Measurements from ENCODE around the gene ANKFY1. TPM values are rescaled to one million over a fixed set of nuclear protein-coding genes. Genes with fewer than 3 reads are reported as not detected.
"Not testable (repeated sequence)": the region's sequence is repeated elsewhere in the genome, so short reads cannot be mapped to it uniquely, and the experiment has no call there.

Gene ANKFY1
- total and polyA plus RNA-seq, 11 donors = 9.4 to 44.9 (median 23.9) TPM

DNA sequence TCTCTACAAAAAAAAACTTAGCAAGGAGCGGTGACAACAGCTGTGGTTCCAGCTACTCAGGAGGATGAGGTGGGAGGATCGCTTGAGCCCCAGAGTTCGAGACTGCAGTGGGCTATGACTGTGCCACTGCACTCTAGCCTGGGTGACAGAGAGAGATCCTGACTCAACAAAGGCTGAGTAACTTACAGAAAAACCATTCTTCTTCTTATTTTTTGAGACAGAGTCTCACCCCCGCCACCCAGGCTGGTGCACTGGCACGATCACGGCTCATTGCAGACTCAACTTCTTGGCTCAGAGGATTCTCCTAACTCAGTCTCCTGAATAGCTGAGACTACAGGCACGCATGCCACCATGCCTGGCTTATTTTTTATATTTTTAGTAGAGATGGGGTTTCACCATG is 64.8 kb downstream of the ANKFY1 start:
- DNase-seq (no peak), ATAC-seq (no peak)
- H3K36me3 ChIP-seq = peaks cover 2 to 84% (median 51%) of the 10 kb centered on the region in 9 donors
- TF ChIP-seq CTCF (IDR thresholded peaks at IDR 0.05) = no peak
- no peak for TF ChIP-seq POLR2A (IDR thresholded peaks at IDR 0.05)
- no peak overlapping the region for H3K27ac ChIP-seq
- H3K27me3 ChIP-seq = no peaks in the 10 kb centered on the region
- no peaks in the 10 kb centered on the region for H3K9me3 ChIP-seq
- 80 to 91% (median 90%) methylated on average over 7 of the region's 7 CpGs for WGBS, 4 donors
- H3K4me3 ChIP-seq = no peak overlapping the region
- intact Hi-C loops (cut with DNase I) = loop anchor here in 1 of 10 donors (5.0 kb wide), 1 partner anchor 213 kb away; no protein-coding TSS in a partner anchor
- H3K4me1 ChIP-seq = peaks cover 0 to 6% (median under 1%) of the 10 kb centered on the region in 12 donors

- Histone ChIP-seq H3K4me3 (no peak overlapping the region), H3K9me3 (no peaks in the 10 kb centered on the region), H3K4me1 (peaks cover 0 to 9% (median 0%) of the 10 kb centered on the region in 12 donors), H3K36me3 (peaks cover 2 to 83% (median 61%) of the 10 kb centered on the region in 9 donors), H3K27me3 (no peaks in the 10 kb centered on the region), H3K27ac (peak overlapping the region in 1 of 12 donors; percentile 56)
- 79 to 91% (median 84%) methylated on average over 10 of the region's 10 CpGs for WGBS, 4 donors
- no peak for DNase-seq
- intact Hi-C loops (cut with DNase I) = loop anchor here in 1 of 10 donors (5.0 kb wide), 1 partner anchor 217 kb away; no protein-coding TSS in a partner anchor
- ATAC-seq = peak in 2 of 4 donors; percentile 48 to 61
- TF ChIP-seq CTCF (IDR thresholded peaks at IDR 0.05) = no peak
- no peak for TF ChIP-seq POLR2A (IDR thresholded peaks at IDR 0.05)
Observed at GRCh38 chr17:4195306-4195705, 68.5 kb downstream of the ANKFY1 start.

DNA sequence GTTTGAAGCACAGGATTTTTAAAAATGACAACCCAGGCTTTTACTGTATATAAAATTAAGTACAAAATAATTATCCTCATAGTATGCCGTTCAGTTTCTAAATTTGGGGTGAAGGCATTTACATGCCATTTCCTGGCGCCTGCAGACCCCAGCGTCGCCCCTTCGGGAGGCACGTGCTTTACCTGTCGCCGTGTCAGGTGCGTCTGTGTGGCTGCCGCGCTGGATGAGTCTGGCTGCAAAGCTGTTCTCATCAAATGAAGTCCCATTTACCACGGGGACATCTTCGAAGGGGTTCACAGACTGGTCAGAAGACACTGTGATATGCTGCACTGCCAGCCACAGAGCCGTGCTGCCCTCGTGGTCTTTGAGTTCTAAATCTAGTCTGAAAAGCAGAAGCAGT is 69.0 kb downstream of the ANKFY1 start:
- peaks cover 0 to 83% (median 62%) of the 10 kb centered on the region in 9 donors for H3K36me3 ChIP-seq
- ATAC-seq = no peak
- H3K9me3 ChIP-seq = no peaks in the 10 kb centered on the region
- WGBS, 4 donors = 88 to 94% (median 92%) methylated on average over 15 of the region's 15 CpGs
- H3K4me3 ChIP-seq = no peak overlapping the region
- H3K4me1 ChIP-seq = peaks cover 0 to 9% (median 0%) of the 10 kb centered on the region in 12 donors
- H3K27ac ChIP-seq = no peak overlapping the region
- no peak for TF ChIP-seq POLR2A (IDR thresholded peaks at IDR 0.05)
- no peak for TF ChIP-seq CTCF (IDR thresholded peaks at IDR 0.05)
- intact Hi-C loops (cut with DNase I) = loop anchor here in 1 of 10 donors (5.0 kb wide), 1 partner anchor 218 kb away; no protein-coding TSS in a partner anchor
- H3K27me3 ChIP-seq = no peaks in the 10 kb centered on the region
- DNase-seq = no peak

DNA sequence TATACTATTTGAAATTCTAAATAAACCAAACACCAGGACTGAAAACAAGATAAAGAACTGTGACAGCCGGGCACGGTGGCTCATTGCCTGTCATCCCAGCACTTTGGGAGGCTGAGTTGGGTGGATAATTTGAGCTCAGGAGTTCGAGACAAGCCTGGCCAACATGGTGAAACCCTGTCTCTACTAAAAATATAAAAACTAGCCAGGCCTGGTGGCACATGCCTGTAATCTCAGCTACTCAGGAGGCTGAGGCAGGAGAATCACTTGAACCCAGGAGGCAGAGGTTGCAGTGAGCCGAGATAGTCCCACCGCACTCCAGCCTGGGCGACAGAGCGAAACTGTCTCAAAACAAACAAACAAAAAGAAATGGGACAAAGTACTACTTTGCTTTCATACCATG is 73.0 kb downstream of the ANKFY1 start:
- H3K4me3 ChIP-seq; H3K27me3 ChIP-seq; H3K9me3 ChIP-seq; ATAC-seq; DNase-seq; intact Hi-C loops (cut with DNase I): not testable (repeated sequence)
- peak overlapping the region in 2 of 12 donors; percentile 65 to 81 for H3K27ac ChIP-seq
- H3K4me1 ChIP-seq = peaks cover 0 to 12% (median 0%) of the 10 kb centered on the region in 12 donors
- 77 to 86% (median 81%) methylated on average over 7 of the region's 7 CpGs for WGBS, 4 donors
- peaks cover 3 to 86% (median 76%) of the 10 kb centered on the region in 9 donors for H3K36me3 ChIP-seq

- peak in 1 of 4 donors; percentile 41 for ATAC-seq
- no peak for DNase-seq
- WGBS, 4 donors = 84 to 90% (median 89%) methylated on average over 10 of the region's 10 CpGs
- H3K27ac ChIP-seq = no peak overlapping the region
- intact Hi-C loops (cut with DNase I) = no loop called here
- H3K36me3 ChIP-seq = peaks cover 3 to 86% (median 77%) of the 10 kb centered on the region in 9 donors
- no peaks in the 10 kb centered on the region for H3K27me3 ChIP-seq
- peaks cover 0 to 12% (median 0%) of the 10 kb centered on the region in 12 donors for H3K4me1 ChIP-seq
- no peak overlapping the region for H3K4me3 ChIP-seq
- no peaks in the 10 kb centered on the region for H3K9me3 ChIP-seq
- TF ChIP-seq CTCF (IDR thresholded peaks at IDR 0.05) = no peak
- no peak for TF ChIP-seq POLR2A (IDR thresholded peaks at IDR 0.05)
Observed at GRCh38 chr17:4189280-4189679, 74.5 kb downstream of the ANKFY1 start.
